ENCODE data around the gene PNMA6A. TPM values are rescaled to one million over a fixed set of nuclear protein-coding genes. Genes with fewer than 3 reads are reported as not detected.
A peak's percentile ranks its signal among the peaks of the same experiment; 100 is the strongest.

Gene PNMA6A
- total and polyA plus RNA-seq, 9 of the 15 experiments (the other 6 are each of a cell fraction or from before 2014, with no cell fraction given) = 0.10 to 6.9 (median 1.3) TPM

DNA sequence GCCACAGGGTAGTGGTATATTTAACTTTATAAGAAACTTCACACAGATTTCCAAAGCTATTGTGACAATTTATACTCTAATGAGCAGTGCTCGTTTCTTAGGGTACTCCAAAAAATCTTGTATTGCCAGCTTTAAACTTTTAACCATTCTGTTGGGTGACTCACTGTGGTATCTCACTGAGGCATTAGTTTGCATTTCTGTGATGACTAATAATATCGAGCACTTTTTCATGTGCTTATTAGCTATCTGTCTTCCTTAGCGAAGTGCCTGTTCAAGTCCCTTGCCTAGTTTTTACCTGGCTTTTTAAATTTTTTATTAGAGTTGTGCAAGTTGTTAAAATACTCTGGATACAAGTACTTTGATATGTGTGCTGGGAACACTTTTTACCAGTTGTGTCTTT is 10.5 kb upstream of the PNMA6A start (continued):
- TF ChIP-seq JUN (IDR thresholded peaks at IDR 0.05; ENCODE audit: borderline replicate concordance, low read depth, low read length) = 0 out of 2 replicates have a peak, but pooled peaks have one; percentile 37
- TF ChIP-seq JUN (CRISPR knock-in tag; IDR thresholded peaks at IDR 0.05; ENCODE audit: borderline replicate concordance) = no peak
- no peak for TF ChIP-seq CHD4 (IDR thresholded peaks at IDR 0.05; ENCODE audit: insufficient read depth, insufficient replicate concordance, low read depth, low read length, poor library complexity, severe bottlenecking)
- no peak for TF ChIP-seq TBP (optimal IDR thresholded peaks at IDR 0.05; ENCODE audit: low read depth, low read length)
- no peak for TF ChIP-seq ZNF324 (CRISPR knock-in tag; IDR thresholded peaks at IDR 0.05)
- no peak for TF ChIP-seq ZZZ3 (IDR thresholded peaks at IDR 0.05)
- no peak for TF ChIP-seq POLR2AphosphoS5 (IDR thresholded peaks at IDR 0.05; ENCODE audit: control insufficient read depth, insufficient read depth, low read depth, low read length)
- no peak for TF ChIP-seq ZNF668 (CRISPR knock-in tag; IDR thresholded peaks at IDR 0.05)
- TF ChIP-seq NFIX (CRISPR knock-in tag; IDR thresholded peaks at IDR 0.05; ENCODE audit: low read depth) = no peak
- peak; percentile 95 for TF ChIP-seq FOSL1 (tag; conservative IDR thresholded peaks at IDR 0.05)
- no peak for TF ChIP-seq ZNF551 (CRISPR knock-in tag; IDR thresholded peaks at IDR 0.05)
- peak; percentile 19; the same call in 1 of the 2 replicates for TF ChIP-seq NFE2 (IDR thresholded peaks at IDR 0.05; ENCODE audit: low read depth)
- TF ChIP-seq, protein P1, sequence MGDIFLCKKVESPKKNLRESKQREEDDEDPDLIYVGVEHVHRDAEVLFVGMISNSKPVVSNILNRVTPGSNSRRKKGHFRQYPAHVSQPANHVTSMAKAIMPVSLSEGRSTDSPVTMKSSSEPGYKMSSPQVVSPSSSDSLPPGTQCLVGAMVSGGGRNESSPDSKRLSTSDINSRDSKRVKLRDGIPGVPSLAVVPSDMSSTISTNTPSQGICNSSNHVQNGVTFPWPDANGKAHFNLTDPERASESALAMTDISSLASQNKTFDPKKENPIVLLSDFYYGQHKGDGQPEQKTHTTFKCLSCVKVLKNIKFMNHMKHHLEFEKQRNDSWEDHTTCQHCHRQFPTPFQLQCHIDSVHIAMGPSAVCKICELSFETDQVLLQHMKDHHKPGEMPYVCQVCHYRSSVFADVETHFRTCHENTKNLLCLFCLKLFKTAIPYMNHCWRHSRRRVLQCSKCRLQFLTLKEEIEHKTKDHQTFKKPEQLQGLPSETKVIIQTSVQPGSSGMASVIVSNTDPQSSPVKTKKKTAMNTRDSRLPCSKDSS (IDR thresholded peaks at IDR 0.05; ENCODE audit: low read depth, partially characterized antibody) = no peak
- no peak for TF ChIP-seq SMARCB1 (IDR thresholded peaks at IDR 0.05; ENCODE audit: insufficient read length, low read depth)
- no peak for TF ChIP-seq STAT5A (IDR thresholded peaks at IDR 0.05; ENCODE audit: borderline replicate concordance, low read length)
- TF ChIP-seq CXXC5 (CRISPR knock-in tag; IDR thresholded peaks at IDR 0.05) = no peak
